ENCODE data around the gene BAHD1. TPM values are rescaled to one million over a fixed set of nuclear protein-coding genes. Genes with fewer than 3 reads are reported as not detected.

BAHD1 gene
- total and polyA plus RNA-seq, 4 experiments from 2014 or later = 1.5 to 49.2 (median 25.8) TPM

DNA sequence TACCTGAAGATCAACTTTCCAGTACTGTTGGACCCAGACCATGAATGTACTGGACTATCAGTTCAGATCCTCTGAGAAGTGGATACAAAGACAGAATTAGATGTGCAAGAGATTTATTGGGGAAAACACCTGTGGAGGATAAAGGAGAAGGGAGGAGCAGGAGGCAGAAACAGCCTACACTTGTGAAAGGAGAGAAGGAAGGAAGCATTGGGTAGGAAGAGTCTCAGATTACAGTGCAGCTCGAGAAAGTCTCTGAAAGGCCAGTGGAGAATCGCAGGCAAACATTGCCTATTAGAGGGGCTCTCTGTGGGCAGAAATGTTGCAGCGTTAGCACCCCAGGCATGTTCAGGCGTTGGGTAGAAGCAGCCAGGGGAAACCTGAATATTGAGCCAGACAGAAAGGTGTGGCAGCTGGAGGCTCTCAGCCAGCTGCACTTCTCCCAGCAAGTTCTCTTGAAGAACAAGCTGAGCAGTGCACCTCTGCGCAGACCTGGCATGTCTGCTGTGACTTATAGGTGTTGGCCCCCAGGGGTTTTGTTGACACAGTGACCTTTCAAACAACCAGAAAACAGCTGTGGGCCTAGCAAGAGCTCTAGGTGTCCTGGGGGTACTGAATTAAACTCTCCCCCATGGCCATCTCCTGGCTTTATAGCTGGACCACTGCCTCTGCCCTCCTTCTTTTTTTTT, 37.0 kb downstream of the BAHD1 start:
- Mint-ChIP-seq H3K9me3 (no peaks in the 10 kb centered on the region), H3K36me3 (no peaks in the 10 kb centered on the region), H3K27me3 (peaks cover 5 to 8% of the 10 kb centered on the region in 2 donors), H3K27ac (no peak overlapping the region), H3K4me3 (no peak overlapping the region), H3K4me1 (peaks cover 0 to 7% (median 1%) of the 10 kb centered on the region in 4 donors)
- POLR2A ChIA-PET (ENCODE audit: partially characterized antibody) = interaction anchor here (0.7 to 0.8 kb wide), 2 partner anchors 32 to 37 kb away, joined by 3 to 4 read pairs; partner anchors contain the start of gene BAHD1
- H3K36me3 ChIP-seq (ENCODE audit: insufficient read depth, low read length) = no peaks in the 10 kb centered on the region
- H3K4me1 ChIP-seq (ENCODE audit: insufficient read depth, low read length) = peaks cover 3% of the 10 kb centered on the region
- H3K27ac ChIP-seq (ENCODE audit: low read depth, low read length) = no peak overlapping the region
- CTCF ChIA-PET (ENCODE audit: partially characterized antibody) = interaction anchor here (0.6 kb wide), 1 partner anchor 791 kb away, joined by 3 read pairs; no protein-coding TSS in a partner anchor
- H3K4me3 ChIP-seq (ENCODE audit: low read length in 2 of 2) = no peak overlapping the region
- DNase-seq = no peak
- no peaks in the 10 kb centered on the region for H3K9me3 ChIP-seq (ENCODE audit: control insufficient read depth in 1 of 2, low read length in 2 of 2)
- intact Hi-C loops (cut with micrococcal nuclease) = no loop called here
- H3K27me3 ChIP-seq (ENCODE audit: insufficient read depth, low read length) = no peaks in the 10 kb centered on the region

GRCh38 chr15:40479024-40479423, 38.3 kb downstream of the BAHD1 start:
- no peak overlapping the region for H3K27ac Mint-ChIP-seq
- peaks cover 5 to 8% of the 10 kb centered on the region in 2 donors for H3K27me3 Mint-ChIP-seq
- Histone ChIP-seq H3K4me3 (ENCODE audit: low read length in 2 of 2) (no peak overlapping the region), H3K9me3 (ENCODE audit: control insufficient read depth in 1 of 2, low read length in 2 of 2) (no peaks in the 10 kb centered on the region), H3K4me1 (ENCODE audit: insufficient read depth, low read length) (no peaks in the 10 kb centered on the region), H3K27me3 (ENCODE audit: insufficient read depth, low read length) (no peaks in the 10 kb centered on the region), H3K36me3 (ENCODE audit: insufficient read depth, low read length) (no peaks in the 10 kb centered on the region), H3K27ac (ENCODE audit: low read depth, low read length) (no peak overlapping the region)
- no peak for DNase-seq
- H3K9me3 Mint-ChIP-seq = no peaks in the 10 kb centered on the region
- no peaks in the 10 kb centered on the region for H3K36me3 Mint-ChIP-seq
- intact Hi-C loops (cut with micrococcal nuclease) = no loop called here
- ChIA-PET CTCF (ENCODE audit: partially characterized antibody) (interaction anchor here (0.6 to 1.0 kb wide), 2 partner anchors 8 to 28 kb away, joined by 3 to 4 read pairs; no protein-coding TSS in a partner anchor), POLR2A (ENCODE audit: partially characterized antibody) (no interaction called here)
- H3K4me3 Mint-ChIP-seq = no peak overlapping the region
- peaks cover 0 to 5% (median 0%) of the 10 kb centered on the region in 4 donors for H3K4me1 Mint-ChIP-seq

DNA sequence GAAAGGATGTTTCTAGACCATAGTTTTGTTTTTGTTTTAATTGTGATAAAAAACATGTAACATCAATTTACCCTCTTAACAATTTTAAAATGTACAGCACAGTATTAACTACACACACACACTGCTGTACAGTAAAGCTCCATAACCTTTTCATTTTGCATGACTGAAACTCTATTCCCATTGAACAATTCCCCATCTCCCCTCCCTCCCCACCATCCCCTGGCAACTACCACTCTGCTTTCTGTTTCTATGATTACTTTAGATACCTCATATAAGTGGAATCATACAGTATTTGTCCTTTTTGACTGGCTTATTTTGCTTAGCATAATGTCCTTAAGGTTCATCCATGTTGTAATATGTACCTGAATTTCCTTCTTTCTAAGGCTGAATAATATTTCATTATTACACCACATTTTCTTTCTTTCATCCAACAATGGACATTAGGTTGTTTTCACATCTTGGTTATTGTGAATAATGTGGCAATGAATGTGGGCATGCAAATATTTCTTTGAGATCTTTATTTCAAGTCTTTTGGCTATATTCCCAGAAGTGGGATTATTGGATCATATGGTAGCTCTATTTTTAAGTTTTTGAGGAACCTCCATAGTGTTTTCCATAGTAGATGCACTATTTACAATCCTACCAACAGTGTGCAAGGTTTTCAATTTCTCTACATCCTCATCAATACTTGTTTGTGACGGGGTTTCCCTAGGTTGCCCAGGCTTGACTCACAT, 40.8 kb downstream of the BAHD1 start:
- H3K4me3 ChIP-seq (ENCODE audit: low read length in 2 of 2) = no peak overlapping the region
- CTCF ChIA-PET (ENCODE audit: partially characterized antibody) = no interaction called here
- H3K4me1 Mint-ChIP-seq = no peaks in the 10 kb centered on the region

GRCh38 chr15:40483919-40484318, 43.2 kb downstream of the BAHD1 start:
- Mint-ChIP-seq H3K27me3 (peaks cover 3 to 13% of the 10 kb centered on the region in 2 donors), H3K4me1 (no peaks in the 10 kb centered on the region), H3K9me3 (peaks cover 0 to 2% (median 0%) of the 10 kb centered on the region in 8 donors), H3K4me3 (no peak overlapping the region), H3K27ac (no peak overlapping the region), H3K36me3 (no peaks in the 10 kb centered on the region)
- ChIA-PET CTCF (ENCODE audit: partially characterized antibody) (interaction anchor here (0.7 kb wide), 1 partner anchor 1051 kb away, joined by 4 read pairs; no protein-coding TSS in a partner anchor), POLR2A (ENCODE audit: partially characterized antibody) (no interaction called here)
- intact Hi-C loops (cut with micrococcal nuclease) = no loop called here
- Histone ChIP-seq H3K27me3 (ENCODE audit: insufficient read depth, low read length) (no peaks in the 10 kb centered on the region), H3K36me3 (ENCODE audit: insufficient read depth, low read length) (no peaks in the 10 kb centered on the region), H3K4me1 (ENCODE audit: insufficient read depth, low read length) (no peaks in the 10 kb centered on the region), H3K9me3 (ENCODE audit: control insufficient read depth in 1 of 2, low read length in 2 of 2) (no peaks in the 10 kb centered on the region), H3K4me3 (ENCODE audit: low read length in 2 of 2) (no peak overlapping the region), H3K27ac (ENCODE audit: low read depth, low read length) (no peak overlapping the region)
- no peak for DNase-seq

More for the DNA sequence above, 40.8 kb downstream of the BAHD1 start:
- Mint-ChIP-seq H3K9me3 (peaks cover 0 to 2% (median 0%) of the 10 kb centered on the region in 8 donors), H3K36me3 (no peaks in the 10 kb centered on the region), H3K27me3 (peaks cover 5 to 13% of the 10 kb centered on the region in 2 donors), H3K27ac (no peak overlapping the region), H3K4me3 (no peak overlapping the region)
- Histone ChIP-seq H3K36me3 (ENCODE audit: insufficient read depth, low read length) (no peaks in the 10 kb centered on the region), H3K4me1 (ENCODE audit: insufficient read depth, low read length) (no peaks in the 10 kb centered on the region), H3K27ac (ENCODE audit: low read depth, low read length) (no peak overlapping the region), H3K27me3 (ENCODE audit: insufficient read depth, low read length) (no peaks in the 10 kb centered on the region), H3K9me3 (ENCODE audit: control insufficient read depth in 1 of 2, low read length in 2 of 2) (no peaks in the 10 kb centered on the region)
- DNase-seq = no peak
- POLR2A ChIA-PET (ENCODE audit: partially characterized antibody) = no interaction called here
- intact Hi-C loops (cut with micrococcal nuclease) = no loop called here

GRCh38 chr15:40486066-40486770, 45.5 kb downstream of the BAHD1 start:
- no peaks in the 10 kb centered on the region for H3K36me3 Mint-ChIP-seq
- no peak overlapping the region for H3K27ac Mint-ChIP-seq
- peaks cover 0 to 10% of the 10 kb centered on the region in 2 donors for H3K27me3 Mint-ChIP-seq
- Histone ChIP-seq H3K9me3 (ENCODE audit: control insufficient read depth in 1 of 2, low read length in 2 of 2) (no peaks in the 10 kb centered on the region), H3K36me3 (ENCODE audit: insufficient read depth, low read length) (no peaks in the 10 kb centered on the region), H3K27me3 (ENCODE audit: insufficient read depth, low read length) (no peaks in the 10 kb centered on the region), H3K27ac (ENCODE audit: low read depth, low read length) (no peak overlapping the region), H3K4me1 (ENCODE audit: insufficient read depth, low read length) (no peaks in the 10 kb centered on the region), H3K4me3 (ENCODE audit: low read length in 2 of 2) (no peak overlapping the region)
- POLR2A ChIA-PET (ENCODE audit: partially characterized antibody) = no interaction called here
- CTCF ChIA-PET (ENCODE audit: partially characterized antibody) = no interaction called here
- H3K4me1 Mint-ChIP-seq = no peaks in the 10 kb centered on the region
- H3K4me3 Mint-ChIP-seq = peak overlapping the region in 4 of 8 donors; percentile 13 to 68 (median 25)
- intact Hi-C loops (cut with micrococcal nuclease) = no loop called here
- H3K9me3 Mint-ChIP-seq = peaks cover 0 to 2% (median 0%) of the 10 kb centered on the region in 8 donors
- no peak for DNase-seq

GRCh38 chr15:40487816-40488682, 47.3 kb downstream of the BAHD1 start:
- Mint-ChIP-seq H3K4me3 (no peak overlapping the region), H3K9me3 (peaks cover 0 to 2% (median 0%) of the 10 kb centered on the region in 8 donors), H3K36me3 (no peaks in the 10 kb centered on the region), H3K27ac (no peak overlapping the region), H3K27me3 (peaks cover 0 to 5% of the 10 kb centered on the region in 2 donors), H3K4me1 (peaks cover 3 to 4% (median 3%) of the 10 kb centered on the region in 4 donors)
- no peaks in the 10 kb centered on the region for H3K9me3 ChIP-seq (ENCODE audit: control insufficient read depth in 1 of 2, low read length in 2 of 2)
- H3K36me3 ChIP-seq (ENCODE audit: insufficient read depth, low read length) = no peaks in the 10 kb centered on the region
- H3K4me1 ChIP-seq (ENCODE audit: insufficient read depth, low read length) = peaks cover 5% of the 10 kb centered on the region
- ChIA-PET CTCF (ENCODE audit: partially characterized antibody) (interaction anchor here (0.7 kb wide), 1 partner anchor 9 kb away, joined by 4 read pairs; no protein-coding TSS in a partner anchor), POLR2A (ENCODE audit: partially characterized antibody) (no interaction called here)
- intact Hi-C loops (cut with micrococcal nuclease) = no loop called here
- DNase-seq = no peak
- H3K4me3 ChIP-seq (ENCODE audit: low read length in 2 of 2) = no peak overlapping the region
- no peaks in the 10 kb centered on the region for H3K27me3 ChIP-seq (ENCODE audit: insufficient read depth, low read length)
- no peak overlapping the region for H3K27ac ChIP-seq (ENCODE audit: low read depth, low read length)

All from CD4-positive, alpha-beta memory T cell (primary cell).